HG03039 (cell line): ENCODE measurements around the gene NAV1.

Experiments
- ATAC-seq: cut with Tn5 transposase; IDR thresholded peaks from one replicate; pipeline ENCODE4 v1.9.1; 2021; ENCODE audit warnings: mild to moderate bottlenecking, moderate library complexity; ENCODE audit not compliant: unreplicated experiment

The NAV1 gene

DNA sequence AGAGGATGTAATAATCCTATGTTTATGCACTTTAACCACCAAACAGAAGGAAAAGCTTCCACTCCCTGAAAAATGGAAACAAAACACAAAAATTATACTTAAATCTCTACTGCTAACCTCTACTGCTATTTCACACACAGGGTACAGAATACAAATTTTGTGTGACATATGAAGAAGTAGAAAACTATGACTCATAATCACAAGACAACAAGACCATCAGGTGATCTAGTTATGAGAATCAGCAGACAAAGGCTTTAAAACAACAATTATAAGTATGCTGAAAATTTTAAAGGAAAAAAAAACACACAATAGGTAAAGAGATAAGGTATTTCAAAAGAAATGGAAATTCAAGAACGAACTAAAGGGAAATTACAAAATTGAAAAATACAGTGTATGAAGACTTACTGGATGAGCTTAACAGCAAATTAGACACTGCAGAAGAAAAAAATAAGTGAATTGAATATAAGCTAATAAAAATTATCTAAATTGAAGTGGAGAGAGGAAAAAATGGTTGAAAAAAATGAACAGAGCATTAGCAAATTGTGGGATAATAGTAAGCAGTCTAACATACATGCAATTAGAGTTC lies 13.6 kb upstream of the NAV1 start:
- no peak for ATAC-seq

DNA sequence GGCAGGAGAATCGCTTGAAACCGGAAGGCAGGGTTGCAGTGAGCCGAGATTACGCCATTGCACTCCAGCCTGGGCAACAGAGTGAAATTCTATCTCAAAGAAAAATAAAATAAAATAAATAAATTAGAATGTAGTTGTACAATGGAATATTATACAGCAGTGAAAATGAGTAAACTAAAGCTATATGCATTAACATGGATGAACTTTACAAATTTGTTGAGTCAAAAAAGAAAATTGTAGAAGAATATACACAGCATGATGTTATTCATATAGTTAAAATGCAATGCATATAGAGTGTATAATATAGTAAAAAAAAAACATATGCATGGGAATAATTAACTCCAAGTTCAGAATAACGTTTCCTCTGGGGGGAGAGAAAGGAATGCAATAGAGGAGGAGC lies 11.0 kb upstream of the NAV1 start:
- ATAC-seq: no peak

DNA sequence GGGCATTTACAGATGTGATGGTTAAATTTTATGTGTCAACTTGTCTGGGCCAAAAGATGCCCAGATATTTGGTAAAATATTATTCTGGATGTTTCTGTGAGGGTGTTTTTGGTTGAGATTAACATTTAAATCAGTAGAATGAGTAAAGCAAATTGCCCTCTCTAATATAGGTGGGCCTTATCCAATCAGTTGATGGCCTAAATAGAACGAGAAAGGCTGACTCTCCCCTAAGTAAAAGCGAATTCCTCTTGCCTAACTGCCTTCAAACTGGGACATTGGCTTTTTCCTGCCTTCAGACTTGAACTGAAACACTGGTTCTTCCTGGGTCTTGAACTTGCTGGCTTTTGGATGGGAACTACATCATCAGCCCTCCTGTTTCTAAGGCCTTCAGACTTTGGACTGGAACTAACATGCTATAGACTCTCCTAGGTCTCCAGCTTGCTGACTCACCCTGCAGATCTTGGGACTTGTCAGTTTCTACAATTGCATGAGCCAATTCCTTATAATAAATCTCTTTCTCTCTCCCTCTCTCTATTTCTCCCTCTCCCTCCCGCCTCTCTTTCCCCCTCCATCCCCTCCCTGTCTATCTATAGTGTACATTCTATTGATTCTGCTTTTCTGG lies 10.2 kb upstream of the NAV1 start:
- no peak for ATAC-seq

- ATAC-seq: no peak
Measured at GRCh38 chr1:201530741-201531531, 8.0 kb upstream of the NAV1 start.

DNA sequence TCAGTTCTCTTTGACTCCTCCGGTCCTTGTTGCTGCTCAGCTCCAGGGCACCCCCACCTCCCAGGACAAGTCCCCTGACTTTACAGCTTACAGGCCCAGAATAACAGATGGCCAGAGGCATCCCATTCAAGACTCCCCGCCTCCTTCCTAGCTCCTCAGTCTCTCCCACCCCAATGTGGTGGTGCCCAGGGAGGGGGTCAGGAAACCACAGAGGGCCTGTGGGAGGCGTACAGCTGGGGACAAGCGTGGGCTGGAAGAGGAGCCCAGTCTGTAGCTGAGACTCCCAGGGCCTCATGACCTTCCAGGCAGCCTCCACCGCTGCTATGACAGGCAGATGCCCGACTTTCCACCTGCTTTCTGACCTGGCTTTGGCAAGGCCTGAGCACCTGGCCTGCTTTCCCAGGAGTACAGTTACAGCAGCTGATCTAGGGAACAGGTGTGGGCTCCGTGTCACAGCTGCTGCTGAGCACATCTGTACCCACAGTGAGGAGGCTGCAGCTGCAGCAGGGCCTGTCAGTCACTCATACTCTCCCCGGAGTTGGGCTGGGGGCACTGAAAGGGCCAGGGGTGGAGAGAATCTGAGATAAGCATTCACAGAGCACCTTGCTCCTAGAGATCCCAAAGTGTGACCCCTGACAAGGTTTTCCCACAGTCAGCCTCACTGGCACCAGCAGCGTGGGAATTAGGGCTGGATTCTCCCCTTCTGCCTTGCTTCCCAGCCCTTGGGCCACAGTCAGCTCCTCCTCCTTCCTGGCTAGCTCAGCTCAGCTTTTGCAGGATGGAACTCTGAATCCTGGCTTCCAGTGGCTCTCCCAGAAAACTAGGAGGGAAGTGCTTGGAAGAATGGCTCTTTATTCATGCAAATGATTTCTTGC lies 7.1 kb upstream of the NAV1 start:
- ATAC-seq: no peak

DNA sequence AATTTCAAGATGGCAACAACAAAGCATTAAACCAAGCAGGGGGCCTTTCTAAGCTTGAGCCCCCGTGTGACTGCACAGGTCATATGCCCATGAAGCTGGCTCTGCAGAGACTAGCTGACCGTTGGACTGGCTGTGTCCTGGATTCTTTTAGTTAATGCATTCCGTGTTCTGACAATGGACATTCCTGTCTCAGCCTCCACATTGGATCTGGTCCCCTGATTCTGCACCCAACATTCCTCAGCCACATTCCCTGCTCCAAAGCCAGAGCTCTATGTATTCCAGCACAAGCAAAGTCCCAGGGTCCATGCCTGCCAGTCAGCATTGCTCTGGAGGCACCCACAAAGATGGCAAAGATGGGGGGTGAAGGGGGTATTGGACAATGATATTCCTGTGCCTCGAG lies 5.1 kb upstream of the NAV1 start:
- no peak for ATAC-seq

DNA sequence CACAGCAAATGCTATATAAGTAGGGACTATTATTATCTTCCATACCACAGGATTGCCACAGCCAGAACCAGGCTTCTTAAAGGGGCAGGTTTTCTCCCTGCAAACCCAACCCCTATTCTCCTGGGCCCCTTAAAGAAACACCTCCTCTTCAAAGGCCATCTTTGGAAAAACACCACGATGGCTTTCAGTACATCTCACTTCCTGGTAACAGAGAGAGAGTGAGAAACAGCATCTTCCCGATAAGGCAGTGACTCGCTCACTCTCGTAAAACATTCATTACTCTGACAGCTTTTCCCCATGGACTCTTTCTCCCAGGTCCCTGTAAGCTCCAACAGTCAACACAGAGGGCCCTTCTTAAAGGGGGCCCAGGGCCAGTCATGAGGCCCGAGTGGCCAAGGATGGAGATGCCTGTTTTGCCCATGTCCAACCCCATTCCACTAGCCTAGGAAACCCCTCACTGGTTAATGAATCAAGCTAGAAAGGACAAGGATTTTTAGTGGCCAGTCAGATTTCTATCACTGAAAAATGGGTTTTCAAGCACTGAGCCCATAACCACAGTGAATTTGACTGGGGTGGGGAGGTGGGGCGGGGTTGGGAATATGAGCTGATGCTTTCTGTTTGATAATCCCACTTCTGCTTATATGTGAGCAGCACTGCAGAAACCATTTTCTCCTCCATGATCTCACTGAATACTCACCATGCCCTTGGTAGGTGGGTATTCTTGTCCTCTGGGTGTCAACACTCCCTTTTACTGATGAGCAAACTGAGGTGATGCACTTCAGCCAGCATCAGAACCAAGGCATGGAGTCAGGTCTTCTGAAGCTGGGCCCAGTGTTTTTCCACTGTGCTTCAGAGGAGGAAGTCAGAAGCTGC lies 3.6 kb upstream of the NAV1 start:
- no peak for ATAC-seq

DNA sequence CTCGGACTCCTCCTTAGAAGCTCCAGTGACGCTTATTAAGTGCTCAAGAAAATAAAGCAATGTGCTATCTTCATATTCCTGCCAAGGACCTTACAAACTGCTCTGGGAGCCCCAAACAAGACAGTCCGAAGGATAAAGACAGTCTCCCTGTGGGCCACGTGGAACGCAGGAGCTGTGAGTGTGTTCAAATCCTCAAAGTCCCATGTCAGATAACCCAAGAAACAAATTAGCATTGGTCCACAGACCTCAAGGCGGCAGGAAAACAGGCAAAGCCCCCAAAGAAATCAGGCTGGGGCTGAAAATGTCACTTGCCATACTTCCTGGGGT lies 3.0 kb upstream of the NAV1 start:
- ATAC-seq: no peak

- no peak for ATAC-seq
Measured at GRCh38 chr1:201536558-201536957, 2.4 kb upstream of the NAV1 start.

- ATAC-seq: no peak
Measured at GRCh38 chr1:201537028-201537427, 1.9 kb upstream of the NAV1 start.

DNA sequence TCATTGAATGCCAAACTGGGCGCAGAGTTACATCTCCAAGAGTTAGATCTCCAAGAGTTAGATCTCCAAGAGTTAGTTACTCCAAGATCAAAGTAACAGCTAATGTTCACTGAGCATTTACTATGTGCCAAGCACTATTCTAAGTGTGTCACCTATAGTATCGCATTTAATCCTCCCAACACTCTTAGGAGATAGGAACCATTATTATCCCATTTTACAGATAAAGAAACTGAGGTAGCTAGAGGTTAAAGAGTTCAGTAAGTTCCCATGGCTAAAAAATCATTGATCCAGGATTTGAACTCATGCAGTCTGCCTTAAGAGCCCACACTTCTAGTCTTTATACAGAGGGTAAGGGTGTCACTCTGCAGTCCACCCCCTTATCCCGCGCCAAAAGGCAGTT lies 1.5 kb upstream of the NAV1 start:
- ATAC-seq: no peak

DNA sequence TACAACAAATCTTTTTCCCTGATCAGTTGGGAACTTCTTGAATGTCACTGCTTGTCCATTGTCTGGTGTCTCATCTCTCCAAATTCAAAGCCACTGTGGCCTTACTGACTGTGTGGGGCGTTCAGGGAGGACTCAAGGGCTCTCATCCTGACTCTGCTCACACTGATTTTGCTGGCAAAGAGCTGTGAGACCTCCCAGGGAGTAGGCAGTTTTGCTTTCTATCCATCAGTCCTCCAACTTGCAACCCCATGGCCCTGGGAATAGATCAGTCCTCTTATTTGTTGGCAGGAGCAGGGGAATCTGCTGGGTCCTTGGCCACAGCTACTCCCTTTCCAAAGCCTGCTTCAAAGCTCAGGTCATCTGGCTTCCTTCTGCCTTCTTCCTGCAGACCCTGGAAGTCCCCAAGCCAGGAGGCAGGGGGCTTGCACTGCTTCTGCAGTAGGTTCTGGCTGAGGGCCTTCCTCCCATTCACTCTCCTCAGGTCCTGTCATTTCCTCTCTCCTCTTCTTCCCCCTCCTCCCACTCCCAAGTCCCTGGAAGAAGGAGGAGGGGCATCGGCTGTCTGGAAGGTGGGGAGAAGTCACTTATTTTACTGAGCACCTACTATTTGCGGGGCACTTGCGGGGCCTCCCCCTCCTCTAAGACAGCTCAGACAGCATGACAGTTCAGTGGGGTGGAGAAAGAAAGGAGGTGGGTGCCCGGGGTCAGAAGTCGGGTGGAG lies 876 bp upstream of the NAV1 start:
- ATAC-seq: no peak

DNA sequence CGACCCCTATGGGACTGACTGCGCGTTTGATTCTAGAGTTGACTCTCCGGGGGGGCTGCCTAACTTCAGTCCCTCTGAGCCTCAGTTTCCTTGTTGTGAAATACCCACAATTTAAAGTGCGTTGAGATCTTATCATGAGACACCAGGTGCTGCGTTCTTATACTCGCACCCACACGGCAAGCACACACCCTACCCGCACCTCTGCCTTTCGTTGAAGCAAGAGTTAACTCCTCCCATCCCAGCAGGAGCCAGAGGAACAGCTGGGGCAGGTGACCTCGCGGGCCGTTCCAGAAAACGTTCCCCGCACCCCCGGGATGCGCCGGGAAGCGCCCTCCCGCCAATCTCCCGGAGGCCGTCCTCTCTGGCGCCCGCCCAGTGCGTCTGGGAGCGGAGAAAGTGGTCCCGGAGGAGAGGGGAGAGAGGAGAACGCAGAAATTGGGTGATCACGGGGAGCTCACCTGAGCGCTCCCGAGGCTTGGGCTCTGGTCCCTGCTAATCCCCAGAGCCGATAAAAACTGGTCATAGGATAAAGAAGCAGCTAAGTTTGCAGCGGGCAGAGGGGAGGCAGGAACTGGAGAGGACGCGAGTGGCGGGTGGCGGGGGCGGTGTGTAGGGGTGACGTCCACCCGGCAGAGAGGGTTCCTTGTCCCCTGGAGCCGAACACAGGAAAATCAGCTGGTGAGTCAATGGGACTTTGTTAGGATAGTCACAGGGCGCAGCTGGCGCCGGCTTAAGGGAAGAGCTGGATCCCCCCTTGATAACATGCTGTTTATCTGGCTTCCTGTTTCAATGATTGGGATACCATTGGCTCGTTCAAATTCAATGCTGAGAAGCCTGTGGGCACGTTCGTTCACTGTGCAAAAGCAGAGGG lies 869 bp downstream of the NAV1 start:
- no peak for ATAC-seq

- ATAC-seq: no peak
Measured at GRCh38 chr1:201540846-201541735, 2.2 kb downstream of the NAV1 start.

DNA sequence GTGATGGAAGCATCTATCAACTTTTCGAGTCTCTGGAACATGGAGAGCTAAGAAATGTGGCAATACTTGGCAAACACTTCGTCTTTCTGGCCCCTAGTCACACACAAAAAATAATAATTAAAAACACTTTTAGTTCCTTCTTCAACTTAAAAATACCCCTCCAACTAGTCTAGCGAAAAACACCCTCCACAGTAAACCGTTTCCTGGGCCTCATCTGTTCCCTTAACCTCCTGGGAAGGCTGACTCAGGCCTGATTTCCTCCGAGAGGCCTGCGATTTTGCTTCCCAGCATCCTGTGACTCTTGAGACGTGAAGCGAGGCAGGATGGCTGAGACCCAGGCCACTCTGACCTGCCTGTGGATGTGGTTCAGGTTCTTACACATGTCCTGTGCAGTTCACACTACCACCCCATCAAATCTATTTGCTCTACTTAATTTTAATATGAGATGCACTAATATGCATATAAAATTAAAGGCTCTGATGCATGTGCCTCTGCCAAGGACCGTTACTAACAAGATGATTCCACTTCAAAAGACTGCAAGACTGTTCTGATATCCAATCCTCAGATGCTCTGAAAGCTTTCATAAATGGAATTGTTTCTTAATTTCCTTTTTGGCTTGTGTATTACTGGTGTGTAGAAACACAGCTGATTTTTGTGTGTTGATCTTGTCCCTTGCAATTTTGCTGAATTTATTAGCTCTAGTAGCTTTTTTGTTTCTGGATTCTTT lies 3.5 kb downstream of the NAV1 start:
- no peak for ATAC-seq

DNA sequence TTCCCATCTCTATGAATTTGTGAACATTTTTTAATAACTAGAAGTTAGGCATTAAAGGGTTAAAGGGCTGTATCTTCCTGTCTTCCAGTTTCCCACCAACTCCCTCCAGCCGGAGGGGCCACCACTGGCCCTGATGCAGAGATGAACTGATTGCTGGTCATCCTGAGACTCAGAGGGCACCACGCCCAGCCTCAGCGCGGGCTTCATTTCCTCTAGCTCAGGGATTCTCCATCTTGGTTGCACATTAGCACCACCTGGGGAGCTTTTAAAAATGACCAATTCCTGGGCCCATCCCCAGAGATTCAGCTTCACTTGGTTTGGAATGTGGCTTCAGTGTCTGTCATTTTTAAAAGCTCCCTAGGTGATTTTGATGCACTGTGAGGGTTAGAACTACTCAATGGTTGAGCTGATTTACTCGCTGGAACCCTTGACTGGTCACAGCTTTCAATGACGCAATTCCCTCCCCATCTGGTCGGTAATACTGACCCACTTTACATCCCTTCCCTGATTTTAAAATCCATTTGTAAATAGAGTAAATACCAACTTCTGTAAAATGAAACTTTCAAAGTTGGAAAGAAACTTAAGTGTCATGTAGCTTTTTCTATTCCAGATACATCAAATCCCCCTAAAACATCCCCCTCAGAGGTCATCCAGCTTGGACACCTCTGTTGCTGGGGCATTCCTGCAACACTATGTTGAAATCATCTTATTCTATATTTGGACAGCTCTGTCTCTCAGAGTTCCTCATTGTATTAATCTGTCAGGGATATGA lies 5.1 kb downstream of the NAV1 start:
- ATAC-seq: no peak

DNA sequence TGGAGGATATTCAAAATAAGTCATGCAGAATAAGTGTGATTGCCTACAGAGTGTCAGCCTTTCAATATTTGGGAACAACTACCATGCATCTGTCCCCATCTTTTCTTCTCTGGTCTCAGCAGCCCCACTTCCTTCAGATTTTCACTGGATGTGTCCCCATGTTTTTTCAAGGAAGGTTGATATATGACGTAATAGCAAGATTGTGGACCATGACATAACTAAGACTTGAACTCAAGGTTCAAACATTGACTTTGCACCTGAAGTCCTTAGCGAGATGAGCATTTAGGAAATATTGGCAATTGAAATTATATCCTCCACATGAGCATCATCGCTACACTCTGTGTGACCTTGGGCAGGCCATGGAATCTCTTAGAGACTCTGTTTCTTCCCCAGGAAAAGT lies 5.8 kb downstream of the NAV1 start:
- ATAC-seq: no peak
